Measurements from ENCODE around the gene PHOX2A.

PHOX2A gene

GRCh38 chr11:72189455-72190250, 54.3 kb downstream of the PHOX2A start:
- DNase-seq (ENCODE audit: low read depth in 2 of 3, low spot score in 1 of 3), result no peak
